GM20431 (cell line): Measurements from ENCODE around the gene FSCN2.

Experiments used
- in situ Hi-C: fragments of 300-500 bp; cut with MseI, MboI; formaldehyde crosslinking; loops from one replicate; pipeline ENCODE4 v1.15.0; 2020; ENCODE audit warnings: low sequenced_read_pairs; ENCODE audit not compliant: unreplicated experiment

The FSCN2 gene

GRCh38 chr17:81552244-81553017, 24.3 kb downstream of the FSCN2 start, which contains the start of gene FAAP100:
TSS of gene FAAP100 (minus strand) at chr17:81552353. CDS start at chr17:81552330, 23 bp downstream.
- in situ Hi-C loops, result no loop called here

GRCh38 chr17:81553018-81553615, 24.9 kb downstream of the FSCN2 start:
- in situ Hi-C loops, result no loop called here

- in situ Hi-C loops, result no loop called here
Measured at GRCh38 chr17:81553616-81554181, 25.5 kb downstream of the FSCN2 start.

GRCh38 chr17:81556175-81556691, 28.1 kb downstream of the FSCN2 start:
- in situ Hi-C loops, result no loop called here

- in situ Hi-C loops, result no loop called here
Measured at GRCh38 chr17:81556863-81557262, 28.7 kb downstream of the FSCN2 start.

- in situ Hi-C loops, result no loop called here
Measured at GRCh38 chr17:81557276-81558114, 29.3 kb downstream of the FSCN2 start.

- in situ Hi-C loops, result no loop called here
Measured at GRCh38 chr17:81558115-81558468, 29.9 kb downstream of the FSCN2 start.

GRCh38 chr17:81558941-81559806, 31.0 kb downstream of the FSCN2 start:
- in situ Hi-C loops, result no loop called here

- in situ Hi-C loops, result no loop called here
Measured at GRCh38 chr17:81561494-81561885, 33.3 kb downstream of the FSCN2 start.

- in situ Hi-C loops, result no loop called here
Measured at GRCh38 chr17:81563861-81564586, 35.8 kb downstream of the FSCN2 start.

- in situ Hi-C loops, result no loop called here
Measured at GRCh38 chr17:81564778-81565177, 36.6 kb downstream of the FSCN2 start.

- in situ Hi-C loops, result no loop called here
Measured at GRCh38 chr17:81565231-81565630, 37.1 kb downstream of the FSCN2 start.

- in situ Hi-C loops, result no loop called here
Measured at GRCh38 chr17:81566461-81567126, 38.4 kb downstream of the FSCN2 start.

GRCh38 chr17:81567191-81567590, 39.0 kb downstream of the FSCN2 start:
- in situ Hi-C loops, result no loop called here

- in situ Hi-C loops, result no loop called here
Measured at GRCh38 chr17:81568416-81568815, 40.2 kb downstream of the FSCN2 start.

GRCh38 chr17:81569986-81570514, 41.9 kb downstream of the FSCN2 start:
- in situ Hi-C loops, result no loop called here

- in situ Hi-C loops, result no loop called here
Measured at GRCh38 chr17:81570964-81571363, 42.8 kb downstream of the FSCN2 start.

GRCh38 chr17:81572563-81573168, 44.5 kb downstream of the FSCN2 start:
- in situ Hi-C loops, result no loop called here
